ENCODE measurements around the gene RAB11FIP4. TPM values are rescaled to one million over a fixed set of nuclear protein-coding genes. Genes with fewer than 3 reads are reported as not detected.

The RAB11FIP4 gene
- total and polyA plus RNA-seq, 2 of the 13 experiments (the other 11 are each of a cell fraction or from before 2014, with no cell fraction given): 28.0 to 89.3 TPM

DNA sequence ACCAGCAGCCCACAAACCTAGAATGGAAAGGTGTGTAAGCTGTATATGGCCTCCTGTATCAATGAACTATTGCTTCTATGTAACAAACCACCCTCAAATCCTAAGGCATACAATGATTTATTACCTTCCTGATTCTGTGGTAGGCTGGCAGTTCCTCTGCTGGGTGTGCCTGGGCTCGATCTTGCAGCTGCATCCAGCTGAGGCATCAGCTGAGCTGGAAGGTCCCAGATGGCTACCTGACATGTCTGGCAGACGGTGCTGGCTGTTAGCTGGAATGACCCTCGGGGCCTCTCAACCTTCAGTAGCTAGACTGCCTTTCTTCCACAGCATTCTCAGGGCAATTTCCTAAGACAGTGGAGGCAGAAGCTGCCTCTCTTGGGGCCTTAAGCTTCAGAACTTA, 152.7 kb downstream of the RAB11FIP4 start:
- Histone ChIP-seq H4K20me1 (ENCODE audit: insufficient read depth, low read length) (no peaks in the 10 kb centered on the region), H3K36me3 (replicated peaks in 1 of 2; ENCODE audit: control insufficient read depth in 1 of 2, insufficient read depth in 2 of 2, low read length in 2 of 2) (no peaks in the 10 kb centered on the region), H2AFZ (ENCODE audit: low read length) (no peak overlapping the region), H3K27ac (ENCODE audit: extremely low read length, insufficient read depth, low read length) (no peak overlapping the region), H3K9me3 (ENCODE audit: low read length) (no peaks in the 10 kb centered on the region), H3K79me2 (ENCODE audit: insufficient read depth, low read length) (no peaks in the 10 kb centered on the region), H3K27me3 (ENCODE audit: control insufficient read depth in 1 of 2, insufficient read depth in 2 of 2, low read length in 2 of 2) (no peaks in the 10 kb centered on the region), H3K4me3 (replicated peaks in 1 of 3; ENCODE audit: insufficient read depth in 1 of 3, low read depth in 2 of 3, low read length in 3 of 3) (no peak overlapping the region), H3K4me1 (ENCODE audit: insufficient read depth, low read length) (peaks cover 46% of the 10 kb centered on the region), H3K4me2 (ENCODE audit: low read depth, low read length) (no peak overlapping the region), H3K9ac (ENCODE audit: insufficient read depth, low read depth, low read length) (no peak overlapping the region)
- in situ Hi-C loops (cut with HindIII; ENCODE audit: extremely low pct_ligation_motif_present, low pct_unique_long_range_greater_than_20kb) (no loop called here), intact Hi-C loops (cut with micrococcal nuclease; ENCODE audit: unreplicated experiment) (no loop called here)
- no CpG with 5 or more reads among the region's 3 CpGs for WGBS (ENCODE audit: low lambda C conversion rate)
- DNase-seq (ENCODE audit: low spot score) (no peak), FAIRE-seq (no peak), ATAC-seq (no peak)
- CTCF ChIA-PET (ENCODE audit: low intra/inter-chr PET ratio, low total read pairs): no interaction called here
- no TSS peak for BruUV-seq (replicated peaks)
- POLR2A ChIA-PET: no interaction called here
- TF ChIP-seq CBFB (CRISPR knock-in tag; IDR thresholded peaks at IDR 0.05): no peak
- no peak for TF ChIP-seq MBNL3 (CRISPR knock-in tag; conservative IDR thresholded peaks at IDR 0.05)
- TF ChIP-seq TBX3 (IDR thresholded peaks at IDR 0.05; ENCODE audit: borderline replicate concordance): no peak
- no peak for TF ChIP-seq FLYWCH1 (CRISPR knock-in tag; IDR thresholded peaks at IDR 0.05)
- TF ChIP-seq HOXA3 (CRISPR knock-in tag; IDR thresholded peaks at IDR 0.05): no peak
- TF ChIP-seq, protein P1, sequence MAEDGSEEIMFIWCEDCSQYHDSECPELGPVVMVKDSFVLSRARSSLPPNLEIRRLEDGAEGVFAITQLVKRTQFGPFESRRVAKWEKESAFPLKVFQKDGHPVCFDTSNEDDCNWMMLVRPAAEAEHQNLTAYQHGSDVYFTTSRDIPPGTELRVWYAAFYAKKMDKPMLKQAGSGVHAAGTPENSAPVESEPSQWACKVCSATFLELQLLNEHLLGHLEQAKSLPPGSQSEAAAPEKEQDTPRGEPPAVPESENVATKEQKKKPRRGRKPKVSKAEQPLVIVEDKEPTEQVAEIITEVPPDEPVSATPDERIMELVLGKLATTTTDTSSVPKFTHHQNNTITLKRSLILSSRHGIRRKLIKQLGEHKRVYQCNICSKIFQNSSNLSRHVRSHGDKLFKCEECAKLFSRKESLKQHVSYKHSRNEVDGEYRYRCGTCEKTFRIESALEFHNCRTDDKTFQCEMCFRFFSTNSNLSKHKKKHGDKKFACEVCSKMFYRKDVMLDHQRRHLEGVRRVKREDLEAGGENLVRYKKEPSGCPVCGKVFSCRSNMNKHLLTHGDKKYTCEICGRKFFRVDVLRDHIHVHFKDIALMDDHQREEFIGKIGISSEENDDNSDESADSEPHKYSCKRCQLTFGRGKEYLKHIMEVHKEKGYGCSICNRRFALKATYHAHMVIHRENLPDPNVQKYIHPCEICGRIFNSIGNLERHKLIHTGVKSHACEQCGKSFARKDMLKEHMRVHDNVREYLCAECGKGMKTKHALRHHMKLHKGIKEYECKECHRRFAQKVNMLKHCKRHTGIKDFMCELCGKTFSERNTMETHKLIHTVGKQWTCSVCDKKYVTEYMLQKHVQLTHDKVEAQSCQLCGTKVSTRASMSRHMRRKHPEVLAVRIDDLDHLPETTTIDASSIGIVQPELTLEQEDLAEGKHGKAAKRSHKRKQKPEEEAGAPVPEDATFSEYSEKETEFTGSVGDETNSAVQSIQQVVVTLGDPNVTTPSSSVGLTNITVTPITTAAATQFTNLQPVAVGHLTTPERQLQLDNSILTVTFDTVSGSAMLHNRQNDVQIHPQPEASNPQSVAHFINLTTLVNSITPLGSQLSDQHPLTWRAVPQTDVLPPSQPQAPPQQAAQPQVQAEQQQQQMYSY (CRISPR knock-in tag; IDR thresholded peaks at IDR 0.05): no peak
- TF ChIP-seq SSRP1 (CRISPR knock-in tag; IDR thresholded peaks at IDR 0.05): no peak
- TF ChIP-seq RFX3 (CRISPR knock-in tag; IDR thresholded peaks at IDR 0.05): no peak
- TF ChIP-seq, protein P2, sequence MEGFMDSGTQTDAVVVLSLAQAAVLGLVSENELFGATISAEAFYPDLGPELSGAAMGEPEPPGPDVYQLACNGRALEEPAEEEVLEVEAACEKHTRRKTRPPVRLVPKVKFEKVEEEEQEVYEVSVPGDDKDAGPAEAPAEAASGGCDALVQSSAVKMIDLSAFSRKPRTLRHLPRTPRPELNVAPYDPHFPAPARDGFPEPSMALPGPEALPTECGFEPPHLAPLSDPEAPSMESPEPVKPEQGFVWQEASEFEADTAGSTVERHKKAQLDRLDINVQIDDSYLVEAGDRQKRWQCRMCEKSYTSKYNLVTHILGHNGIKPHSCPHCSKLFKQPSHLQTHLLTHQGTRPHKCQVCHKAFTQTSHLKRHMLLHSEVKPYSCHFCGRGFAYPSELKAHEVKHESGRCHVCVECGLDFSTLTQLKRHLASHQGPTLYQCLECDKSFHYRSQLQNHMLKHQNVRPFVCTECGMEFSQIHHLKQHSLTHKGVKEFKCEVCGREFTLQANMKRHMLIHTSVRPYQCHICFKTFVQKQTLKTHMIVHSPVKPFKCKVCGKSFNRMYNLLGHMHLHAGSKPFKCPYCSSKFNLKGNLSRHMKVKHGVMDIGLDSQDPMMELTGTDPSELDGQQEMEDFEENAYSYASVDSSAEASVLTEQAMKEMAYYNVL (CRISPR knock-in tag; IDR thresholded peaks at IDR 0.05; ENCODE audit: borderline replicate concordance): no peak
- TF ChIP-seq ZBTB20 (CRISPR knock-in tag; IDR thresholded peaks at IDR 0.05; ENCODE audit: borderline replicate concordance, low read depth): no peak
- TF ChIP-seq ISL2 (CRISPR knock-in tag; IDR thresholded peaks at IDR 0.05): no peak
- TF ChIP-seq ELF3 (CRISPR knock-in tag; IDR thresholded peaks at IDR 0.05): no peak
- TF ChIP-seq CBX2 (IDR thresholded peaks at IDR 0.05; ENCODE audit: low read depth, low read length): no peak
- no peak for TF ChIP-seq CBX2 (CRISPR knock-in tag; IDR thresholded peaks at IDR 0.05; ENCODE audit: low read depth)
- TF ChIP-seq, protein P3, sequence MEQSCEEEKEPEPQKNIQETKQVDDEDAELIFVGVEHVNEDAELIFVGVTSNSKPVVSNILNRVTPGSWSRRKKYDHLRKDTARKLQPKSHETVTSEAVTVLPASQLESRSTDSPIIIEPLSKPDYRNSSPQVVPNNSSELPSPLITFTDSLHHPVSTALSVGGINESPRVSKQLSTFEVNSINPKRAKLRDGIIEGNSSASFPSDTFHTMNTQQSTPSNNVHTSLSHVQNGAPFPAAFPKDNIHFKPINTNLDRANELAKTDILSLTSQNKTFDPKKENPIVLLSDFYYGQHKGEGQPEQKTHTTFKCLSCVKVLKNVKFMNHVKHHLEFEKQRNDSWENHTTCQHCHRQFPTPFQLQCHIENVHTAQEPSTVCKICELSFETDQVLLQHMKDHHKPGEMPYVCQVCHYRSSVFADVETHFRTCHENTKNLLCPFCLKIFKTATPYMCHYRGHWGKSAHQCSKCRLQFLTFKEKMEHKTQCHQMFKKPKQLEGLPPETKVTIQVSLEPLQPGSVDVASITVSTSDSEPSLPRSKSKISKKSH (CRISPR knock-in tag; IDR thresholded peaks at IDR 0.05; ENCODE audit: borderline replicate concordance): no peak
- no peak for TF ChIP-seq IRF2 (CRISPR knock-in tag; IDR thresholded peaks at IDR 0.05)

Measured in HepG2 (cell line).